HG03097 (cell line): Measurements from ENCODE around the gene LRRC7.

Experiments
- ATAC-seq: cut with Tn5 transposase; IDR thresholded peaks from one replicate; pipeline ENCODE4 v1.9.1; 2021; ENCODE audit not compliant: unreplicated experiment, low FRiP score

Gene LRRC7

DNA sequence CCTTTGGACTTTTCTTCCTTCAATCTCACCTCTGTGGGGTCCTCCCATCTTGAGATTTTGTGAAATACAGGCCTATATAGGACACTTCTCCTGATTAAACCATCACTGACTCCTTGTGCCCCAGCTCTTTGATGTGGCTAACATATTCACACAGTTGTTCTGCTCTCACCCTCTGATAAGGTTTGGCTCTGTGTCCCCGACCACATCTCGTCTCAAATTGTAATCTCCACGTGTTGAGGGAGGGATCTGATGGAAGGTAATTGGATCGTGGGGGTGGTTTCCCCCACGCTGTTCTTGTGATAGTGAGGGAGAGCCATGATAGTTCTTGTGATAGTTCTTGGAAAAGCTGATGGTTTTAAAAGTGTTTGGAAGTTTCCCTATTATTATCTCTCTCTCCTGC is 19.7 kb downstream of the LRRC7 start:
- ATAC-seq = no peak

DNA sequence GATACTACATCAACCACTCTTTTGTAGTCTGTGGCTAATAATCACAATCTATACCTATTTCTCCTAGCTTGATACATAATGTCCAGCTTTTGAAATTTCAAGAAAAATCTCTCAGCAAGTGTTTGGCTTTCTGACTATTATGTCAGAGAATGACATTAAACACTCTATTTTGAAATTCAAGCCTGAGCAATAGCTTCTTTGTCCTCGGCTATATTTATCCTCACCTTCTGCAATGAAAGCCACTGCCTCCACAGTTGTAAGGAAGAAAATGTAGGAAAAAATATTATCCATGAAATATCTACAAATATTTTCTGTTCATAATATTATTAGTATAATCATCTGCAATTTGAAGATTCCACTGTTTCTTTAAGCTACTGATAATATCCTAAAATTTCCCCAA is 22.1 kb downstream of the LRRC7 start:
- no peak for ATAC-seq

DNA sequence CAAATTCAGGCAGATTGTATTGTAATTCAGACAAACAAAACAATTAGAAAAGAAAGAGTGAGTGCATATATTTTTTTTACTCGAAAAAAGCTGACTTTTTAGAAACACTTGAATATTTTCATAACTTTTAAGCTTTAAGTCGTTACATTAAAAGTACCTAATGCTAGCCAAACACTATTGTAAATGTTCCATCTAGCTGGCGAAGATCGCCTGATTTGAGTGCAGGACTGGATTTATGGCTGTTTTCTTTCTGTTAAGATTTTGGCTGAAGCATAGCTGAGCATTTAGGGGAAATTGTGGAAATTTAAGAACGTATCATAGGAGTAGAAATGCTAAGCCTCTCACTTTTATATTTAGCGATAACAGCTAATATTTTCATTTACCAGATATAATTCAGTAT is 24.6 kb downstream of the LRRC7 start:
- ATAC-seq = no peak

DNA sequence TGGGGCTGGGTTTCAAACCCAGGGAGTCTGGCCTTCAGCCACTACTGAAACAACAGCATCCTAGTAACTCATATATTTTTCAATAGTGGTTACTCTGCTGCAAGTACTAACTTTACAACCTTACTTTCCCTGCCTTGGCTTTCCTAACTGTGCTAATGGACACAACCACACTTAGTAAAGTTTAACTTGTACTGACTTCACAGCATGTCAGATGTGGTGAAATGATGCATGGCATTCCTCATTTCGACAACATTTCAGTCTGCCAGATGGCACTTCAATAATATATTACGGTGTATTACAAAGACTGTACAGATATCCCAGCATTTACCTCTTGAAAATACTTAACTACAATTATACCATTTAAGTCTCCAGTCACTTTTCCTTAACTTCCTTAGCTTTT is 27.8 kb downstream of the LRRC7 start:
- no peak for ATAC-seq

DNA sequence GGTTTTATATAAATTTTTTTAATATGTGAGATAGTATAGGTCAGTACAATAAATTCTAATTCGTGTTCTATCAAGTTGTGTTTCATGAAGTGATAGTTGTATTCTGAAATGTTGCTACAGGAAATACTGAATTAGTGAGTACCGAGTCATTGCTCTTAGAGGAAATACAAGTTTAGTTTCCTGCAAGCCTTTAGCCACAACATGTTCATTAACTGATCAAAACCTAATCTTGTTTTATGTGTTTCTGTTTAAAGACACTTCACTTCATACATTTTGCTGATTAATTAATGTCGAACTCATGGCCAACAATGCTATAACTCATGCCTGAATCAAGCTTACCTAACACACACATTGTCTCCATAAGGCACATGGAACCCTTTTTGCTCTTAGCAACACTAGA is 43.6 kb downstream of the LRRC7 start:
- no peak for ATAC-seq

DNA sequence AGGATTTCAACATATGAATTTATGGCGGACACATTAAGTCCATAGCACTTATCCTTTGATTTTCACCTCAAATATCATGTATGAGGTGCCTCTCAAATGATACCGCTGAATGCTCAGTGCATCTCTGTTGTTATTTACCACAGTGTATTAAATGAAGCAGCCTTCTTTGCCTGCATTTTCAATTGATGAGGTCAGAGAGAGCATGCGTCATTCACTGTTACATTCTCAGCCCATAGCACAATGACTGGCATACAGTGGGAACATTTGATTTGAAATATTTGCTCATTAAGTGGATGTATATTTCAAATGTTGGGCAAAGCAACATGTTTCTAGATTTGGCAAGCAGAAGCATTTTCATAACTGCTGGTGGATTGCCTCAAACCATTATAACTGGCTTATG is 45.7 kb downstream of the LRRC7 start:
- no peak for ATAC-seq

DNA sequence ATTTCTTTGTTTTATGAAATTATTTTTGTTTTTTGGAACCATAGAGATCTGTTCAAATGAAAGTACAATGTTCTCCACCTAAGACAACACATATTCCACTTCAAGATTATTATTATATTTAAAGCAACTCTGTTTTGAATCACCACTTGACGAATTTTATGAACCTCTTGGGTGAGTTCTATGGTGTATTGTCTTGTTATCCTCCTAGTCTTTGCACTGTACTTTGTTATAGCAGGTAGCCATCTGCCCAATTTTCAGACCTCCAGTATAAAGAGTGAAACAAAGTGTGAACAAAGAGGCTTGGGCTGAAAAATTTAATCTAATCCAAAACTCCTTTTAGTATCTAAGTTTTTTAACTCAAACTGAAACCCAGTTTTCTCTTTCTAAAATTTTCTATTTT is 71.0 kb downstream of the LRRC7 start:
- ATAC-seq = no peak

DNA sequence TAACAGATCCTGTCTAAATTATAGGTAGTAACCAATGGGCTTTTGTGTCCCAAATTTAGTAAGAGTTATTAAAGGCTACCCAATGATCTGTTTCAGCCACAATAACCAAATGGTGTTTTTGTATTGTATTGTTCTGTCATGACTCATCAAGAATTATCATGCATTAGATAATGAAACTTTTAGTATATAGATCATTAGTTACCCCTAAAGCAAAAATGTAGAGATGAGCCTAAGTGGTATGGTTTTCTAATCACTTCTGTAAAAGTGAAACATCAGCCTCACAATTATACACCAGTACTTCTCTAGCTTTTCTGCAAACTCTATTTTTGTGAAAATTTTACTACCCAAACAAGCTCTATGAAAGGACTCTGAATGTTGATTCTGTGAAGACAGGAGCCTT is 71.4 kb downstream of the LRRC7 start:
- ATAC-seq = no peak

DNA sequence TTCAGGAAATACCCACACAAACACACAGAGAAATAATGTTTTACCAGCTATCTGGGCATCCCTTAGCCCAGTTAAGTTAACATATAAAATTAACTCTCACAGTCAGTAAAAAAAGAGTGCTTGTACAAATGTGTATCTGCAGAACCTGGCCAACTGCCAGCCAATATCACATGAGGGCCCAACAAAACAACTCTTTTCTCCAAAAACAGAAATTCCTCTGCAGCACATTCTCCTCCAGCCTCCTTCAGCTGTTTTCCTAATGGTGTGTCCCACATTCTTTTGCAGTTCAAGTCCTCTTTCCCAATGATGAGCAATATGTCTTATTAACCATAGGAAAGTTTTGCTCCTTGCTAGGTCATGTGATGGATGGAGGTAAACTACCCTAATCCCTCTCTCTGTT is 75.5 kb downstream of the LRRC7 start:
- no peak for ATAC-seq

DNA sequence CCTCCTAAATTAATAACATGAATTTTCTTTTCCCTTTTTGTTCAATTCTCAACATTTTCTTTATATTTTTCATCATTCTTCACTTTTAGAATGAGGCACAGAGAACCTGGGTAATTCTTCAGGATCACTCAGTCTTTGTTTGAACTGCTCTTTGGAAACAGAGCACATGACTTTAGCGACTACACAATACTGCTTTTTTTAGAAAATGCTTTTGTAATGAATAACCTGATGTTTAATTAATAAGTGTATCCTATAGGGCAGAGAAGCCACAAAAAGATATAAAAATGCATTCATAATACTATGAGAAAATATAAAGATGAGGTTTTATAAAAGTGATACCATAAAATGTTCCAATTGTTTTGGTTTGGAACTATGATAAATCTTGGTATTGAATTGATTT is 77.8 kb downstream of the LRRC7 start:
- no peak for ATAC-seq

DNA sequence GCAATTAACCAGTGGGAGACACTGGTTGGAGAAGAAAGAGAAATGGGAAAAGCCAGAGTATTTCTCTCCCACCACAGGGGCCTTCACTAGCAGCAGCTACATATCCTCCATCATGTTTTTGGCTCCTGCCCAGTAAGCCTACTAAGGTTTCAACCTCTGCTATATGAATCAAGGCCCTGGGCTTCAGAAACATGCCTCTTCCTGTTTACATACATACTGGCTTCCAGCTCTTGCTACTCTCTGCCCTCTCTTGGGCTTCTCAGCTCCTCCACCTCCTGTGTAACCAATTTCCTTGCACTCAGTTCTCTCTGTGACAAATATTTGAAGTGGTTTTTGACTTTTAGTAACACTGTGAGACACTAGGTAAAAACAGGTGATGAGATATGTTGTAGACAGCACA is 80.8 kb downstream of the LRRC7 start:
- no peak for ATAC-seq

DNA sequence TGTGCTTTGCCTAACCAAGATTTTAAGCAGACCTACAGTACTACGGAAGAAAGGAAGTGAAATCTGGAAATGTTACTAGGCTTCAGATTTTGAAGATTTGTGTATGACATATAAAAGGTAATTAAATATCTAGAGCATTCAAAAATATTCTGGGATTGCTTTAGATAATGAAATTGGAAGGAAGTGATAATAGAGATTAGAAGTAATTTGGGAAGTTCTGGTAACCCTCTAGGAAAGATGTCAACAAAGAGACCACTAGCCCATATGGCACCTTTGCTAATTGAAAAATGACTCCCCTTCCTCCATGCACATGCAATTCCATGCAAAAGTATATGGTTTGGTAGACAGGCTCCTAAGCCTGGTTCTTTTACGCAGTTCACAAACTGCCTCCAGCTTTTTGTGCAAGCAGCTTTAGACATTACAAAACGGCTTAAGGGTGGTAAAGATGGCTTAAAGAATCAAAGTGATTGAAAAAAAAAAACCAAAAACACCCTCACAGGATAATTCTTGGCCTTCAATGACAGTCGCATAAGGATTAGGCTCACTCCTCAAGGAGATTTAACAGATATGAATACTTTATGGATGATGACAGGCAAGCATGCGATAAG is 81.8 kb downstream of the LRRC7 start:
- no peak for ATAC-seq

DNA sequence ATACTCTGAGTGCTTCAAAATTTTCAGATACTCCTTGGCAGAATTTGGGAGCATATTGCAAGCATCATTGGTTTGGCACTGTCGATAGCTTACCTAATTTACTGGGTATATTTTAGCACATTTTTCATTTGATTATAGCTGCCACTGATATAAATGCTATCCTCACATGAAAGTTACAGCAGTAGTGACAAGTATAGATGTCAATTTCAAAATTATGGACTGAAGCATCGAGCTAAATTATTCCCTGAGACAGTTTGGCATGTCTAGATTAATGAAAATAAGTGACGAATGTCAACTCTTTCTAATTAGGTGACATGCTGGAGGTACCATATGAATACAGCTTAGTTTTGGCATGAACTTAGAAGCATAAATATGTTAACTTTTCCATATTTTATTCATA is 83.1 kb downstream of the LRRC7 start:
- ATAC-seq = no peak

DNA sequence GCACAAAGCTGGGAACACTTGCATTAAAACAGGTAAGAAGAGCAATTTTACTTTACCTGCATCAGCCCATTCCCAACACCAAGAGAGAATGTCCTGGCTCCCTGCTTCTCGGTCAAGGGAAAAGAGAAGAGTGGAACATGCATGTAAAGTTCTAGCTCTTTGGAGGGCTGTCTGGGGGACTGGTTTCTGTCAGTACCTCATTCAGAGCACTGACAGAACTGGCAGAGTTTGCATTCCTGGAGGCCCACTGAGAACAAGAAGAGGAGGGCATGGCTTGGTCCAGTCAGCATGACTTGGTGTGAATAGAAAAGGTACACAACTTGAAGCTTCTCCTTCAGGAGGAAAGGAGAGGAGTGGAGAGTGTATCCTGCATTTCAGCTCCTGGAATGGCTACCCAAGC is 83.9 kb downstream of the LRRC7 start:
- ATAC-seq = no peak

DNA sequence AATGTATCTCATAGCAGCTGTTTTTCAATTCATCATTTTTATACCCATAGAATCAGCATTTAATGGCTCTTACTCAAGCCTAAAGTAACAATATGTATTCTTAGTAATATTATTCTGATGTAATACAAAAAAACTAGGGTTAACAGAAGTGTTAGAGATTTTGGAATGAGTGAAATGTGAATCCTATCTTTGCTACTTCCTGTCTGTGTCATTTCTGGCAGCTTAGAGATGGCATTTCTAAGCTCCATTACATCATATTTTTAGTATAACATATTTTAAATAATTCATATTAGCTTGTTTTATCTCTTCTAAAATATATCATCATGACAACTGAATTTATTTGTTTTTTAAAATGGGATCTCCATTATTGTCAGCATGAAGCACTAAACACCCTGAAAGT is 90.2 kb downstream of the LRRC7 start:
- ATAC-seq = no peak

DNA sequence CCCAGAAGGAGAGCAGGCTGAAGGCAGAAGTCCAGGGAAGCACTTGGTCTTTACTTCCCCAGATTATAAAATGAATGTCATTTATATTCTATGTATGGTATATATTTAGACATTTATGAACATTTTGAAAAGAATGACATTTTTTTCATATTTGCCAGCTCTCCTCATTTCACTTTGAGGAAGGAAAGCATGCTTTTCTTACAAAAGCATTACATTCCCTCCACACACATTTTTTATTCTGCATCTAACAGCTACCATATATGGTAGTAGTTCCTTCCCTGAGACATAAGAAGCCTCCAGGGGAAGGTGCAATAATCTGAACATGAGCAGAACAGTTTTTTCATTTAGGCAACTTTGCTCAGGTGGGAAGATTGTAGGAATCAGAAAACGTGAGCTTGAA is 94.0 kb downstream of the LRRC7 start:
- ATAC-seq = no peak

DNA sequence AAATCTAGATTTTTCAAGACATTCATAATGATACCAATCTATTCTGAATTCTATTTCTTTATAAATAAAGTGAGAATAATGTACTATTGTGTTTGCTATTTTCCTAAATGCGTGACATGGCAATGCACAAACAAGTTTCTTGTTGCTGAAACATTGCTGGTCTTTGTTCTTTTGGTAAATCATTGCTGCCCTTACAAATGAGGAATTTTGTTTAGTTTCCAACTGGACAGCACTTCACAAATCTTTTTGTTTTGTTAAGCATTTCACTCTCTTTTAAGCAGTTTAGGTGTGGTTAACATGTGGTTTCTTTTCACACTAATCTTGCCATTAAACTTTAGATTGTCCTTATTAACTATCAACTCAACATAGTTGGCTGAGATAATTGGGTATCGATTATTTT is 94.6 kb downstream of the LRRC7 start:
- no peak for ATAC-seq

DNA sequence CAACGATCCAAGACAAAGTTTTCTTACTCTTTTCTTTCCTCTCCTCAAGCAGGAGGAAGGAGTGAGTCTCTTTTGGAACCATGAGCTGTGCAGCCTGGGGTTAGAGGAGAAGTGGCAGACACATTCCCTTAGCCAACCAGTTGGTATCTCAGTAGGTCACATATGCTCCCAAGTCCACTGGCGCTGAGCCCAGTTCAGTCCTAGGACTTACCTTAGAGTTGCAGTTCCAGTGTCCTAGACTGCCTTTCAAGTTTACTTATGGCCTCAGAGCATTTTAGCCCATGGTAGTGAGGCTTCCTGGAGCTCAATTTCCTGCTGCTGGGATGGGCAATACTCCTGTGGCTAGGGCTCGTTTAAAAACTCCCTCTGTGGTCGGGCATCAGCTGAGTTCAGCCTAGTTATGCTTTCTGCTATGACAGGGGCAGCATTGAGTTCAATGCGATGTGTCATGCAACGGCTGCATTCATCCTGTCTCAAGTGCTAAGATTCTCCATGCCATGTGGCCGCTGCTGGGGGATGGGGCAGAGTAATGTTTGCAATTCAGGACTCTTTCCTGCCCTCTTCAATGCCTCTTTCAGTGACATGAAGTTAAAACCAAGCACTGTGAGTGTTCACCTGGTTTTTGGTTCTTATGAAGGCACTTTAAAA is 103.8 kb downstream of the LRRC7 start:
- no peak for ATAC-seq

DNA sequence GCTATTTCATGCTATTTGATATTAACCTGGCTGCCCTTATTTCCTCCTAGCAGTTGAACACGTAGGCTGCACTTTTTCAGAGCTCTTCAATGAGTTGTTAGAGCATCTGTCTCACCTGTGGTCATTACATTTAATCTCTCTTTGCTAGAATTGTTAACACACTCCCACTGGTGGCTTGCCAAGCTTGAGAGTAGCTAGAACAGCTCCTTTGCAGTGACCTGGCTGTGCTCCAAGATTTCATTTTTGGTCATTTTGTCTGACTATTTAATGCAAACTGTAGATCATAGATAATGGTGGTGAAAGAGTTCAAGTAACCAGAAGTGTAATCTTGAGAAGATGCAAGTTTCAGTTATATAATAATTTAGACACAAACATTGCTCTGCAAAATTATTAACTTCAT is 105.6 kb downstream of the LRRC7 start:
- no peak for ATAC-seq

DNA sequence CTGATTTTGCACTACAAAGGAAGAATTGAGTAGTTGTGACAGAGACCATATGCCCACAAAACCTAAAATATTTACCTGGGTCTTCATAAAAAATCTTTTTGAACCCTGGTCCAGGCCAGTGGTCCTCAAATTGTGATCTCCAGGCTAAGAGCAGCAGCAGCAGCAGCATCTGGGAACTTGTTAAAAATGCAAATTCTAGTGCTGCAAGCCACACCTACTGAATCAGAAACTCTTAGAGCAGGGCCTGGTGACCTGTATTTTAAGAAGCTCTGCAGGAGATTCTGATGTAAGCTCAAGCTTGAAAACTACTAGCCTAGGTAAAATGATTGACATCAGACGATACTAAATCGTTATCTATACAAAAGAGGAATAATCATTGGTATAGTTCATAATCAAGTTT is 112.2 kb downstream of the LRRC7 start:
- ATAC-seq = no peak

DNA sequence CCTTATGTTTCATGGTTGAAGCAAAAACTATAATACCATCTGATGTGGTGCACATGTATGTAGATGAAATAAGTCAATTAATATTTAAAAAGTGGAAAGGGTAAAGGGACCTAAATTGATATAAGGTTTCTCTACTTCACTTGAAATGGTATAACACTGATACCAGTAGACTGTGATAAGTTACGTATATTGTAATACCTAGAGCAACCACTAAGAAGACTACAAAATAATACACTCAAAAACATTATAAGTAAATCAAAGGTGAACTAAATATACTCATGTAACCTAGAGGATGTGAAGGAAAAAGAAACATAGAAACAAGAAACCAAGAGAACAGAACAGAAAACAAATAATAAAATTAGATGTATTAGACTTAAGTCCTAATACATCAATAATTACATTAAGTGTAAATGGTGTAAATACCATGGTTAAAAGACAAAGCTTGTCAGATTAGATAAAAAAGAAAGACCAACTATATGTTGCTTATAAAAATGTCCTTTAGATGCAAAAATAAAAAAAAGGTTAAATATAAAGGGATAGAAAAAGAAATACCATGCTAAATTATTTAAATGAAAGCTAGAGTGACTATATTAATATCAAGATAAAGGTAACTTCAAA is 118.8 kb downstream of the LRRC7 start:
- no peak for ATAC-seq

DNA sequence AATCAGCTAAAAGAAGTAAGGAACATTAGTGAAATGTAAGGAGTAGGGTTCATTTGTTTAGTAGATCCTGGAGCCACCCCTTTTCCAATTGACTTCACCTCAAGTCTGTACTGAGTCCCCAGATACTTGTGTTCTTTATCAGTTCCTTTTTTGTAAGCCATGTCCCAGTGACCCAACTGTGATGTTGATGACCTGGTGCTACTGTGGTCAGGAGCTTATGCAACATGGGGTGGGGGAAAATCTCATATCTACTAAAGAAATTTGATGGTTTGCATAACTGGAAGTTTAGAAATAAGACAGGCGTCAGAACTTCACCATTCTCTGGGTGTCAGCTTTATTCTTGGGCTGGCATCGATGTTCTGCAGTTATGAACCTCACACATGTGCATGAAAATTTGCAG is 120.5 kb downstream of the LRRC7 start:
- no peak for ATAC-seq
